Prostate gland (tissue), 2 donors: ENCODE data around the gene FADS1. TPM values are rescaled to one million over a fixed set of nuclear protein-coding genes. Genes with fewer than 3 reads are reported as not detected.

Source experiments
- DNase-seq: peaks from one replicate; pipeline ENCODE4 v3.0.0-alpha.2; 2019; ENCODE audit warnings: low spot score
- H3K27ac ChIP-seq, 2 donors: fragments of 200-600 bp; sonication (generic); 2 replicates each; pipeline ENCODE4 v1.5.1; 2017 to 2019
- H3K27me3 ChIP-seq: fragments of 200-600 bp; sonication (generic); replicated peaks from 2 replicates; pipeline ENCODE4 v1.5.1; 2019; ENCODE audit not compliant: insufficient read depth
- H3K36me3 ChIP-seq, 2 donors: fragments of 200-600 bp; sonication (generic); 1 replicate in 1 of 2; 2 replicates in 1 of 2; pipeline versions ENCODE4 v1.5.1 to v1.8.1; 2017 to 2019
- H3K4me1 ChIP-seq: fragments of 200-600 bp; sonication (generic); replicated peaks from 2 replicates; pipeline ENCODE4 v1.5.1; 2019
- H3K4me3 ChIP-seq, 2 donors: fragments of 200-600 bp; sonication (generic); 2 replicates each; pipeline ENCODE4 v1.5.1; 2017 to 2019
- H3K9me3 ChIP-seq: fragments of 200-600 bp; sonication (generic); 2 replicates; pipeline ENCODE4 v1.5.1; 2017
- POLR2A ChIP-seq: fragments of 450-650 bp; IDR thresholded peaks from one replicate; pipeline ENCODE4 v1.6.1; 2016; ENCODE audit warnings: antibody characterized with exemption, mild to moderate bottlenecking
- POLR2AphosphoS5 ChIP-seq: sonication (generic); formaldehyde crosslinking; IDR thresholded peaks from one replicate; pipeline ENCODE4 v1.6.1; 2017; ENCODE audit warnings: antibody characterized with exemption
- WGBS: methylation state at CpG from one replicate; pipeline ENCODE4 v1.1.5; 2018; 5-methylcytosine and 5-hydroxymethylcytosine counted together
- intact Hi-C: fragments of 100-400 bp; cut with DNase I; formaldehyde crosslinking; loops from one replicate; pipeline ENCODE4 v1.14.2; 2022
- microRNA counts, 2 donors: library from miRNA; unstranded; fragments of <30 nt; microRNA quantifications; one replicate each; lab custom pipeline; 2016 to 2017
- total RNA-seq, 2 donors: library from RNA; depleted of rRNA; stranded (reverse); fragments of >200 nt; gene quantifications; one replicate each; pipeline ENCODE4 v1.1.0, GENCODE V29; 2016
- TF ChIP-seq, protein P1 (sequence below), 4 experiments: fragments of 200-600 bp in 2 of 4; fragments of 450-650 bp in 2 of 4; sonication (generic) in 2 of 4; IDR thresholded peaks; 1 replicate in 3 of 4; 2 replicates in 1 of 4; pipeline ENCODE4 v1.5.1; 2016 to 2019; ENCODE audit warnings: antibody characterized with exemption in 4 of 4, mild to moderate bottlenecking in 2 of 4, moderate library complexity in 2 of 4

The FADS1 gene
- total RNA-seq, 2 donors from 2014 or later, result 15.0 to 38.7 TPM

DNA sequence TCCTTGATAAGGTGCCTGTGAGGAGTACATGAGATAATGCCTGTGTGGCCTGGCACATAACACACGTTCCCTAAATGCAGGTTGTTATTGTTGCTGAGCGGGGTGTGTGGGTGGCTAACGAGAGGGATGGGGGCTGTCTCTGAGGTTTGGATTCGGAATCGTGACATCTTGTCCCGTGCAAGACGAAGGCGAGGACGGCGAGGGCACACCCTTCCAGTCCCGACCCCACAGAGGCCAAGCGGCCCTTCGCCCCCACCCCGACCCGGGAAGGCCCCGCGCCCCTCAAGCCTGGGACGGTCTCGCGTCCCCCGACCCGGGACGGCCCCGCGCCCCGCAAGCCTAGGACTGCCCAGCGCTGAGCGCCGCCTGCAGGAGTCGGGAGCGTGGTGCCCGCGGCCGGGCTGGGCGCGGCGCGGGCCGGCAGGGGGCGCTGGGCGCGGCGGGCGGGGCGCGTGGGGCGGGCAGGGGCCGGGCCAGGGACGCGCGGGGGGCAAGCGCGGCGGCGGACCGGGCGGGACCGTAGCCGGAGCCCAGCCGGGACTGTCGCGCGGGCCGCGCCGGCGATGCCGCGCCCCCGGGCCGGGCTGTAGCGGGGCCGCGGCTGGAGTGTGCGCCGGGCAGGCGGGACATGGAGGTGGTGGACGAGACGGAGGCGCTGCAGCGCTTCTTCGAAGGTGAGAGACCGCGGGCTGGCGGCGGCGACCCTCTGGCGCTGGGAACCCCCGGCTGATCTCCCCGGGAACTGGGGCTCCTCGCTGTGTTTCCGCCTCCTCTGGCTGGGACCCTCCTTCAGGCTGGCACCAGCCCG is 64.5 kb downstream of the FADS1 start, which contains the start of gene MYRF:
Gene MYRF (plus strand): TSS at position 520 of the 808 bp plus-strand sequence. CDS start 109 bp downstream, at position 629.
- DNase-seq, result peak; percentile 19
- Histone ChIP-seq H3K27ac (no peak within 1 kb of the TSS), H3K9me3 (no peaks in the 10 kb centered on the region), H3K4me3 (peak within 1 kb of the TSS; percentile 22 to 25), H3K36me3 (no peaks in the 10 kb centered on the region), H3K27me3 (no peaks in the 10 kb centered on the region), H3K4me1 (no peaks in the 10 kb centered on the region)
- intact Hi-C loops, result no loop called here
- TF ChIP-seq, protein P1, sequence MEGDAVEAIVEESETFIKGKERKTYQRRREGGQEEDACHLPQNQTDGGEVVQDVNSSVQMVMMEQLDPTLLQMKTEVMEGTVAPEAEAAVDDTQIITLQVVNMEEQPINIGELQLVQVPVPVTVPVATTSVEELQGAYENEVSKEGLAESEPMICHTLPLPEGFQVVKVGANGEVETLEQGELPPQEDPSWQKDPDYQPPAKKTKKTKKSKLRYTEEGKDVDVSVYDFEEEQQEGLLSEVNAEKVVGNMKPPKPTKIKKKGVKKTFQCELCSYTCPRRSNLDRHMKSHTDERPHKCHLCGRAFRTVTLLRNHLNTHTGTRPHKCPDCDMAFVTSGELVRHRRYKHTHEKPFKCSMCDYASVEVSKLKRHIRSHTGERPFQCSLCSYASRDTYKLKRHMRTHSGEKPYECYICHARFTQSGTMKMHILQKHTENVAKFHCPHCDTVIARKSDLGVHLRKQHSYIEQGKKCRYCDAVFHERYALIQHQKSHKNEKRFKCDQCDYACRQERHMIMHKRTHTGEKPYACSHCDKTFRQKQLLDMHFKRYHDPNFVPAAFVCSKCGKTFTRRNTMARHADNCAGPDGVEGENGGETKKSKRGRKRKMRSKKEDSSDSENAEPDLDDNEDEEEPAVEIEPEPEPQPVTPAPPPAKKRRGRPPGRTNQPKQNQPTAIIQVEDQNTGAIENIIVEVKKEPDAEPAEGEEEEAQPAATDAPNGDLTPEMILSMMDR (IDR thresholded peaks at IDR 0.05), result peak in 2 of 4 experiments; percentile 40 to 59
- TF ChIP-seq POLR2A, result no peak
- WGBS, result 6% methylated on average over 36 of the region's 93 CpGs

DNA sequence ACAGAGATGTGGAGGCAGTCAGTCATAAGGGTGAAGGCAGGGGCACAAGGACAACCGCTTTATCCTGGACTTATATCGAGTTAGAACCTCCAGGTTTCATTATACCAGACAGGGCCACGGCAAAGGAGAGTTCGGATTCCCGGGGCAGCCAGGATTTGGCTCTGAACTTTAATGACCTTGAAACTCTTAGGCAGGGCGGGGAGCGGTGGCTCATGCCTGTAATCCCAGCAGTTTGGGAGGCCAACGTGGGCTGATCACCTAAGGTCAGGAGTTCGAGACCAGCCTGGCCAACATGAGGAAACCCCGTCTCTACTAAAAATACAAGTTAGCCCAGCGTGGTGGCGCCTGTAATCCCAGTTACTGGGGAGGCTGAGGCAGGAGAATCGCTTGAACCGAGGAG is 65.4 kb downstream of the FADS1 start:
- DNase-seq, result no peak
- WGBS, result 90% methylated on average over 14 of the region's 14 CpGs
- intact Hi-C loops, result no loop called here

DNA sequence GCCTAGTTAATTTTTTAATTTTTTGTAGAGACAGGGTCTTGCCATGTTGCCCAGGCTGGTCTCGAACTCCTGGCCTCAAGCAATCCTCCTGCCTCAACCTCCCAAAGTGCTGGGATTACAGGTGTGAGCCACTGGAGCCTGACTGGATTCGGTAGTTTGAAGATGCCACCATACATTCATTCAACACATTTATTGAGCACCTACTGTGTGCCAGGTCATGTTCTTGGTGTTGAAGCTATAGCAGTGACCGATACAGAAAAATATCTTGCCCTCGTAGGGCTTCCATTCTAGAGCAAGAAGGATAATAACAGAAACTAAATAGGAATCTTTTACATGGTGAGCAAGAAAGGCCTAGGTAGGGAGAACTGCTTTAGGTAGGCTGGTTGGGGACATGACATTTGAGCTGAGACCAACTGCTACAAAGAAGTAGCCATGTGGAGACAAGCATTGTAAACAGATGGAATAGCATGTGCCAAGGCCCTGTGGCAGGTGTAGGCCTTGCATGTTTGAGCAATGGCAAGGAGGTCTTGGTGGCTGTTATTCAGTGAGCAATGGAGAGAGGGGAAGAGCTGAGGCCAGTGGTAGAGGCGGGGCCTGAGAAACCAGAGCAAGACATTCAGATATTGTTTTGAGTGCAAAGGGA is 66.1 kb downstream of the FADS1 start:
- 96% methylated on average over 5 of the region's 5 CpGs for WGBS
- TF ChIP-seq, protein P1 (IDR thresholded peaks at IDR 0.05), result no peak
- TF ChIP-seq POLR2AphosphoS5 (no peak), POLR2A (no peak)
- no peaks in the 10 kb centered on the region for H3K36me3 ChIP-seq

More for the DNA sequence above, 65.4 kb downstream of the FADS1 start:
- TF ChIP-seq, protein P1 (IDR thresholded peaks at IDR 0.05), result no peak
- TF ChIP-seq POLR2AphosphoS5, result no peak
- TF ChIP-seq POLR2A, result no peak
- no peaks in the 10 kb centered on the region for H3K4me1 ChIP-seq
- no peak overlapping the region for H3K4me3 ChIP-seq
- no peaks in the 10 kb centered on the region for H3K36me3 ChIP-seq
- H3K27me3 ChIP-seq, result no peaks in the 10 kb centered on the region
- H3K9me3 ChIP-seq, result no peaks in the 10 kb centered on the region
- H3K27ac ChIP-seq, result no peak overlapping the region

More for the DNA sequence above, 66.1 kb downstream of the FADS1 start:
- H3K9me3 ChIP-seq, result no peaks in the 10 kb centered on the region
- intact Hi-C loops, result no loop called here
- no peaks in the 10 kb centered on the region for H3K27me3 ChIP-seq
- H3K4me1 ChIP-seq, result no peaks in the 10 kb centered on the region
- H3K27ac ChIP-seq, result no peak overlapping the region
- H3K4me3 ChIP-seq, result no peak overlapping the region
- no peak for DNase-seq

MicroRNAs encoded within 50 kb of the gene (microRNA counts, 767-probe panel; counts per million panel counts)
- microRNA hsa-miR-1908 (lab: Ali Mortazavi, UCI) (1,933 to 2,063 counts per million in 2 donors), microRNA hsa-miR-611 (lab: Ali Mortazavi, UCI) (0 to 431 counts per million in 2 donors)

Other genes with a start within 250 kb of the FADS1 start
- gene SYT7, start 235.9 kb downstream of the FADS1 start, total RNA-seq, result 100 to 1,000 TPM; 114 to 199 TPM
- gene DAGLA, start 136.6 kb downstream of the FADS1 start, total RNA-seq, result 10 to 100 TPM; 10.8 to 12.2 TPM
- 1 to 10 TPM in 1 of 2 donors, under 1 TPM in 1; 0.77 to 3.4 TPM for gene MYRF, start 64.4 kb downstream of the FADS1 start, total RNA-seq
- gene TMEM258, start 24.4 kb downstream of the FADS1 start, total RNA-seq, result 10 to 100 TPM; 34.8 to 82.9 TPM
- gene FEN1, start 24.1 kb downstream of the FADS1 start, total RNA-seq, result 10 to 100 TPM; 12.8 to 18.4 TPM
- gene FADS2, start 11.3 kb upstream of the FADS1 start, total RNA-seq, result 100 to 1,000 TPM in 1 of 2 donors, 10 to 100 TPM in 1; 67.5 to 213 TPM
- gene FADS3, start 74.5 kb upstream of the FADS1 start, total RNA-seq, result 10 to 100 TPM; 18.5 to 74.9 TPM
- 10 to 100 TPM in 1 of 2 donors, 1 to 10 TPM in 1; 3.5 to 53.0 TPM for gene RAB3IL1, start 100.6 kb upstream of the FADS1 start, total RNA-seq
- 10 to 100 TPM in 1 of 2 donors, 1 to 10 TPM in 1; 1.5 to 18.0 TPM for gene BEST1, start 133.3 kb upstream of the FADS1 start, total RNA-seq
- 1,000 to 10,000 TPM; 1,344 to 1,560 TPM for gene FTH1, start 150.6 kb upstream of the FADS1 start, total RNA-seq